Measurements from ENCODE around the gene MUC2.

The MUC2 gene

GRCh38 chr11:1049431-1049891 lies 25.2 kb upstream of the MUC2 start:
- TF ChIP-seq CTCF (conservative IDR thresholded peaks at IDR 0.05) (no peak), ZFX (IDR thresholded peaks at IDR 0.05) (no peak)
- no peak overlapping the region for H3K27ac ChIP-seq

- H3K27ac ChIP-seq, result no peak overlapping the region; the same call in 1 of the 2 replicates
- no peak for TF ChIP-seq ZFX (IDR thresholded peaks at IDR 0.05)
- TF ChIP-seq CTCF (conservative IDR thresholded peaks at IDR 0.05), result no peak
Observed at GRCh38 chr11:1049911-1050580, 24.6 kb upstream of the MUC2 start.

- H3K27ac ChIP-seq, result peak overlapping the region; percentile 49
- TF ChIP-seq CTCF (conservative IDR thresholded peaks at IDR 0.05) (peak; percentile 98), ZFX (IDR thresholded peaks at IDR 0.05) (no peak)
Observed at GRCh38 chr11:1050581-1051355, 23.9 kb upstream of the MUC2 start.

GRCh38 chr11:1051356-1052132 lies 23.1 kb upstream of the MUC2 start:
- TF ChIP-seq CTCF (conservative IDR thresholded peaks at IDR 0.05), result no peak; the same call in 1 of the 2 replicates
- no peak for TF ChIP-seq ZFX (IDR thresholded peaks at IDR 0.05)
- peak overlapping the region; percentile 49 for H3K27ac ChIP-seq

GRCh38 chr11:1052133-1053011 lies 22.3 kb upstream of the MUC2 start:
- H3K27ac ChIP-seq, result peak overlapping the region; percentile 96; the same call in 1 of the 2 replicates
- TF ChIP-seq CTCF (conservative IDR thresholded peaks at IDR 0.05) (no peak), ZFX (IDR thresholded peaks at IDR 0.05) (no peak)

- H3K27ac ChIP-seq, result peak overlapping the region; percentile 96
- TF ChIP-seq CTCF (conservative IDR thresholded peaks at IDR 0.05), result no peak
- TF ChIP-seq ZFX (IDR thresholded peaks at IDR 0.05), result no peak
Observed at GRCh38 chr11:1053121-1053901, 21.4 kb upstream of the MUC2 start.

Measured in C4-2B (cell line).